MCF 10A (cell line): Measurements from ENCODE around the gene DIDO1. TPM values are rescaled to one million over a fixed set of nuclear protein-coding genes. Genes with fewer than 3 reads are reported as not detected.

Experiments
- BruUV-seq: library from RNA; stranded (reverse); fragments of 400-500 nt; replicated peaks from 2 replicates; lab custom pipeline; 2021; lab: Mats Ljungman, UMichigan
- CTCF ChIA-PET: fragments of 300-600 bp; sonication (Branson Sonifier 250); formaldehyde crosslinking; extraction: SDS; loops from one replicate; lab custom pipeline; 2021; ENCODE audit warnings: antibody characterized with exemption, inconsistent platforms; lab: Yijun Ruan, JAX
- POLR2A ChIA-PET: fragments of 300-600, 350-650 bp; sonication (Branson Sonifier 250); formaldehyde crosslinking; extraction: SDS; loops from one replicate; lab custom pipeline; 2020; ENCODE audit warnings: antibody characterized with exemption, inconsistent platforms; lab: Yijun Ruan, JAX
- DNase-seq: peaks from one replicate; pipeline ENCODE4 v3.0.0-alpha.2; 2018; ENCODE audit not compliant: unreplicated experiment
- H3K27ac Mint-ChIP-seq: one replicate; pipeline ENCODE4 v1.8.0; 2022; ENCODE audit warnings: mild to moderate bottlenecking, low read depth, mixed read lengths; ENCODE audit not compliant: unreplicated experiment
- H3K27me3 Mint-ChIP-seq: one replicate; pipeline ENCODE4 v1.8.0; 2022; ENCODE audit warnings: mixed read lengths; ENCODE audit not compliant: insufficient read depth, unreplicated experiment
- H3K36me3 Mint-ChIP-seq: one replicate; pipeline ENCODE4 v1.8.0; 2022; ENCODE audit warnings: mild to moderate bottlenecking, moderate library complexity, mixed read lengths; ENCODE audit not compliant: insufficient read depth, unreplicated experiment
- H3K4me1 Mint-ChIP-seq: one replicate; pipeline ENCODE4 v1.8.0; 2022; ENCODE audit warnings: mixed read lengths; ENCODE audit not compliant: insufficient read depth, unreplicated experiment
- H3K4me3 Mint-ChIP-seq: one replicate; pipeline ENCODE4 v1.8.0; 2022; ENCODE audit warnings: mild to moderate bottlenecking, moderate library complexity, mixed read lengths; ENCODE audit not compliant: unreplicated experiment
- H3K9me3 Mint-ChIP-seq: one replicate; pipeline ENCODE4 v1.8.0; 2022; ENCODE audit warnings: mixed read lengths; ENCODE audit not compliant: unreplicated experiment
- intact Hi-C: fragments of 100-400 bp; cut with micrococcal nuclease; formaldehyde crosslinking; loops from 2 replicates; pipeline ENCODE4 v1.14.1; 2022
- total RNA-seq: library from RNA; stranded (reverse); gene quantifications from 2 replicates; pipeline ENCODE4 v1.2.3, GENCODE V29; 2022
- TF ChIP-seq, protein P1 (sequence below): fragments of 200-600 bp; IDR thresholded peaks from one replicate; pipeline ENCODE4 v1.8.0; 2022; ENCODE audit warnings: antibody characterized with exemption, mild to moderate bottlenecking; ENCODE audit not compliant: unreplicated experiment

The DIDO1 gene
- total RNA-seq, 1 experiment from 2014 or later: 36.8 TPM

DNA sequence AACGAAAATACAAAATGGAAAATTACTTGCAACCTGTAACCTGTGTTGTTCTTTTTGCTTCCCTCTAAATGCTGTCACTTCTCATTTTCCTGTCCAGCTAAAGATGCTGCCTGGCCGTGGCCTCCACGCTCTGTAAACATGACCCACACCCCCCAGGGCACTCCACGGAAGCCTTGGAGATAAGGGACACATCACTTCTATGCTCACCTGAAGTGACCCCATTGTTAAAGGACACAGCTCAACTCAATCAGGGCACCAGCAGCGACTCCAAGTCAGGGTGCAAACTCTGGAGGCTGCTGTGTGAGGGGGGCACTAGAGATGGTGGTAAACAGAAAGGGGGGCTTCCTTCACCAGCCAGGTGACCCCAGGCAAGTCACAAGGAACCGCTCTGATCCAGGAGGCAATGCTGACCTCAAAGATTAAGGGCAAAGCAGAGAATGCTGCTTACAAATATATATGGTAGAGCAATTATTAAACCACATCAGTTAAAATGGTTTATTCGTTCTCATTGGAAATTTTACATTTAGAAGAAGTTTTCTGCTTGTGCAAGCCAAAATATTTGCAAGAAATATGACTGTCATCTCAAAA is 13.2 kb downstream of the DIDO1 start:
- intact Hi-C loops: no loop called here
- no TSS peak for BruUV-seq
- Mint-ChIP-seq H3K4me1 (peaks cover 21% of the 10 kb centered on the region), H3K27ac (no peak overlapping the region), H3K36me3 (peaks cover 67% of the 10 kb centered on the region), H3K4me3 (no peak overlapping the region), H3K9me3 (no peaks in the 10 kb centered on the region), H3K27me3 (no peaks in the 10 kb centered on the region)
- no peak for DNase-seq
- POLR2A ChIA-PET: interaction anchor here (0.6 to 4.5 kb wide), 3 partner anchors 10 to 23 kb away, joined by 3 to 29 read pairs (median 3); no protein-coding TSS in a partner anchor
- CTCF ChIA-PET: interaction anchor here (0.8 to 5.3 kb wide), 5 partner anchors 10 to 37 kb away, joined by 3 to 54 read pairs (median 4); no protein-coding TSS in a partner anchor
- TF ChIP-seq, protein P1, sequence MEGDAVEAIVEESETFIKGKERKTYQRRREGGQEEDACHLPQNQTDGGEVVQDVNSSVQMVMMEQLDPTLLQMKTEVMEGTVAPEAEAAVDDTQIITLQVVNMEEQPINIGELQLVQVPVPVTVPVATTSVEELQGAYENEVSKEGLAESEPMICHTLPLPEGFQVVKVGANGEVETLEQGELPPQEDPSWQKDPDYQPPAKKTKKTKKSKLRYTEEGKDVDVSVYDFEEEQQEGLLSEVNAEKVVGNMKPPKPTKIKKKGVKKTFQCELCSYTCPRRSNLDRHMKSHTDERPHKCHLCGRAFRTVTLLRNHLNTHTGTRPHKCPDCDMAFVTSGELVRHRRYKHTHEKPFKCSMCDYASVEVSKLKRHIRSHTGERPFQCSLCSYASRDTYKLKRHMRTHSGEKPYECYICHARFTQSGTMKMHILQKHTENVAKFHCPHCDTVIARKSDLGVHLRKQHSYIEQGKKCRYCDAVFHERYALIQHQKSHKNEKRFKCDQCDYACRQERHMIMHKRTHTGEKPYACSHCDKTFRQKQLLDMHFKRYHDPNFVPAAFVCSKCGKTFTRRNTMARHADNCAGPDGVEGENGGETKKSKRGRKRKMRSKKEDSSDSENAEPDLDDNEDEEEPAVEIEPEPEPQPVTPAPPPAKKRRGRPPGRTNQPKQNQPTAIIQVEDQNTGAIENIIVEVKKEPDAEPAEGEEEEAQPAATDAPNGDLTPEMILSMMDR: no peak

DNA sequence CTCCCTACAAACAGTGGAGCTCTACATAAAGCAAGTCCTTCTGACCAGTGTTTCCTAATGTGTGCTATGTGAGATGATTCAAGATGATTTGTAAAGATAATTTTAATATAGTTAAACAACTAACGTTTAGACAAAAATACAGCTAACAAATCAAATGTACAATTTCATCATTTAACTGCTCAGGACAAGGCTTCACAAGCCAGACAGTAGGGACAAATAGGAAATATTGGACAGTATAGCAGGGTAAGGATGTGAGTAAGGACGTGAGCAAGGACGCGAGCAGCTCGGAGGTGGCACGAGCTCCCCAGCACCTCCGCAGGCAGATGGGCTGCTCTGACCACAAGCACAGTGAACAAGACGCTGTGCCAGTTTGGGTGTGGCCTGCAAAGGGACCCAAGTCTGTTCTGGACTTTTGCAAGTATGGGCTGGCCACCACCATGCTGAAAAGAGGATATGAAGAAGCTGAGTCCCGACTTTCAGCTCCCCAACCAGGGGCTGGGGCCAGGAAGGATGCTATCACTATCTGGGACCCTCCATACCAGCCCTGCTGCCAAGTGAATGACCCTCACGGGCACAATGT is 14.5 kb downstream of the DIDO1 start:
- ChIA-PET POLR2A (interaction anchor here (0.7 to 4.5 kb wide), 7 partner anchors 9 to 60 kb away, joined by 3 to 29 read pairs (median 5); no protein-coding TSS in a partner anchor), CTCF (interaction anchor here (0.9 to 5.3 kb wide), 4 partner anchors 9 to 19 kb away, joined by 3 to 54 read pairs (median 9); no protein-coding TSS in a partner anchor)
- Mint-ChIP-seq H3K4me1 (peaks cover 9% of the 10 kb centered on the region), H3K4me3 (no peak overlapping the region), H3K36me3 (peaks cover 79% of the 10 kb centered on the region), H3K27ac (no peak overlapping the region), H3K27me3 (no peaks in the 10 kb centered on the region), H3K9me3 (no peaks in the 10 kb centered on the region)
- no peak for DNase-seq
- TF ChIP-seq, protein P1: no peak
- no TSS peak for BruUV-seq
- intact Hi-C loops: no loop called here

DNA sequence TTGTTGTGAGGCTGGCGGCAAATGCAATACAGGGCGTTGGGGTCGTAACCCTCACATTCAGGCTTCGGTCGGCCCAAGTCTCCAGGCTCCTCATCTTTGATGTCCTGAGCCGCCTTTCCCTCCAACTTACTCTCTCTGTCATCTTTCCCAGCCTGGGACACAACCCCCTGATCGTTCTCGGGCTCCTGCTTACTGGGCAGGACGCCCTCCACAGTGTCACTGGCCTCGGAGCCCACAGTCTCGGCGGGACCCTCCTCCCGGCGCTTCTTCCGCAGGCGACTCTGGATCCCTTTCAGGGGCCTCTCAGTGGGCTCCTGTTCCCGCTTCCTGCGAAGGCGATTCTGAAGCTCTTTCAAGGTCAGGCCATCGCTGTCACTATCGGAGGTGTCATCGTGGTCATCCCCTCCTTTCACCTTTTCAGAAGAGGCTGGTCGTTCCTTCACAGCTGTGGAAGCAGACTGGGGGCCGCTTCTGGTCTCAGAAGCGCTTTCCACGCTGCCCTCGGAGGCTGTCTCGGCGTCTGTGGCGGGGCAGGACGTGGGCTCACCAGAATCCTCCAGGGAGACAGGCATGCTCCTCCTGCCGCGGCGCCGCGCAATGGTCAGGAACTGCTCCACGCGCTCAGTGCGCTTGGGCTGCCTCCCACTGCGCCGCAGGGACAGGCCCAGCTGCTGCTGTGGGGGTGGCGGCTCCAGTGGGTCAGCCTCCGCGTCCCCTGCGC is 15.4 kb downstream of the DIDO1 start:
- POLR2A ChIA-PET: interaction anchor here (0.7 to 4.5 kb wide), 5 partner anchors 10 to 60 kb away, joined by 3 to 29 read pairs (median 4); no protein-coding TSS in a partner anchor
- peaks cover 6% of the 10 kb centered on the region for H3K4me1 Mint-ChIP-seq
- peaks cover 82% of the 10 kb centered on the region for H3K36me3 Mint-ChIP-seq
- no peak for DNase-seq
- no peak overlapping the region for H3K27ac Mint-ChIP-seq
- no peaks in the 10 kb centered on the region for H3K9me3 Mint-ChIP-seq
- TF ChIP-seq, protein P1: no peak
- CTCF ChIA-PET: interaction anchor here (0.6 to 5.3 kb wide), 3 partner anchors 10 to 102 kb away, joined by 3 to 54 read pairs (median 14); no protein-coding TSS in a partner anchor
- H3K4me3 Mint-ChIP-seq: no peak overlapping the region
- intact Hi-C loops: no loop called here
- BruUV-seq: no TSS peak
- no peaks in the 10 kb centered on the region for H3K27me3 Mint-ChIP-seq
